ENCODE measurements around the gene COL8A1. TPM values are rescaled to one million over a fixed set of nuclear protein-coding genes. Genes with fewer than 3 reads are reported as not detected.

Gene COL8A1
- polyA plus RNA-seq, 3 donors: not detected

- Histone ChIP-seq H3K9ac (ENCODE audit: insufficient read depth, low read length, poor library complexity, severe bottlenecking) (no peak overlapping the region), H3K79me2 (ENCODE audit: insufficient read depth, low read length) (no peaks in the 10 kb centered on the region), H3K27ac (ENCODE audit: low read depth in 1 of 2, low read length in 2 of 2) (no peak overlapping the region), H3K4me2 (replicated peaks; ENCODE audit: extremely low read depth, low read length, poor library complexity, severe bottlenecking) (no peak overlapping the region), H3K9me3 (replicated peaks in 1 of 2; ENCODE audit: control insufficient read depth in 1 of 2, insufficient read depth in 1 of 2, low read length in 2 of 2) (no peaks in the 10 kb centered on the region), H3K36me3 (replicated peaks in 1 of 2; ENCODE audit: control insufficient read depth in 1 of 2, insufficient read depth in 2 of 2, low read length in 2 of 2) (no peaks in the 10 kb centered on the region), H2AFZ (ENCODE audit: insufficient read depth, low read depth, low read length, poor library complexity, severe bottlenecking) (no peak overlapping the region), H3K27me3 (ENCODE audit: control insufficient read depth in 2 of 2, insufficient read depth in 2 of 2, low read length in 2 of 2) (no peaks in the 10 kb centered on the region), H4K20me1 (ENCODE audit: insufficient read depth, low read length) (no peaks in the 10 kb centered on the region), H3K4me1 (ENCODE audit: control insufficient read depth in 1 of 2, insufficient read depth in 2 of 2, low read length in 2 of 2) (no peaks in the 10 kb centered on the region), H3K4me3 (replicated peaks in 1 of 3; ENCODE audit: low read depth in 2 of 3, low read length in 3 of 3) (no peak overlapping the region)
- intact Hi-C loops (cut with micrococcal nuclease): no loop called here
- no peak for TF ChIP-seq CTCF (IDR thresholded peaks at IDR 0.05)
- no peak overlapping the region for H3K4me3 Mint-ChIP-seq
- H3K9me3 Mint-ChIP-seq: peaks cover 0 to 3% (median 0%) of the 10 kb centered on the region in 7 donors
- no peaks in the 10 kb centered on the region for H3K4me1 Mint-ChIP-seq
- WGBS (ENCODE audit: insufficient coverage): no CpG with 5 or more reads among the region's 1 CpG
- no peak overlapping the region for H3K27ac Mint-ChIP-seq
- no peaks in the 10 kb centered on the region for H3K27me3 Mint-ChIP-seq (ENCODE audit: low read depth in 3 of 3)
- DNase-seq: no peak
- no peaks in the 10 kb centered on the region for H3K36me3 Mint-ChIP-seq
Observed at GRCh38 chr3:99724276-99724675, 85.9 kb downstream of the COL8A1 start.

GRCh38 chr3:99730870-99731269 is 92.5 kb downstream of the COL8A1 start:
- no peak for TF ChIP-seq CTCF (IDR thresholded peaks at IDR 0.05)
- Mint-ChIP-seq H3K36me3 (no peaks in the 10 kb centered on the region), H3K27me3 (ENCODE audit: low read depth in 3 of 3) (no peaks in the 10 kb centered on the region), H3K9me3 (peaks cover 0 to 6% (median 4%) of the 10 kb centered on the region in 7 donors), H3K4me3 (no peak overlapping the region), H3K4me1 (no peaks in the 10 kb centered on the region), H3K27ac (no peak overlapping the region)
- no peak overlapping the region for H3K9ac ChIP-seq (ENCODE audit: insufficient read depth, low read length, poor library complexity, severe bottlenecking)
- no peaks in the 10 kb centered on the region for H3K4me1 ChIP-seq (ENCODE audit: control insufficient read depth in 1 of 2, insufficient read depth in 2 of 2, low read length in 2 of 2)
- no peak overlapping the region for H3K4me3 ChIP-seq (replicated peaks in 1 of 3; ENCODE audit: low read depth in 2 of 3, low read length in 3 of 3)
- no peaks in the 10 kb centered on the region for H3K79me2 ChIP-seq (ENCODE audit: insufficient read depth, low read length)
- no CpG with 5 or more reads among the region's 2 CpGs for WGBS (ENCODE audit: insufficient coverage)
- intact Hi-C loops (cut with micrococcal nuclease): no loop called here
- H3K4me2 ChIP-seq (replicated peaks; ENCODE audit: extremely low read depth, low read length, poor library complexity, severe bottlenecking): no peak overlapping the region
- H3K27ac ChIP-seq (ENCODE audit: low read depth in 1 of 2, low read length in 2 of 2): no peak overlapping the region
- H2AFZ ChIP-seq (ENCODE audit: insufficient read depth, low read depth, low read length, poor library complexity, severe bottlenecking): no peak overlapping the region
- H4K20me1 ChIP-seq (ENCODE audit: insufficient read depth, low read length): no peaks in the 10 kb centered on the region
- no peaks in the 10 kb centered on the region for H3K9me3 ChIP-seq (replicated peaks in 1 of 2; ENCODE audit: control insufficient read depth in 1 of 2, insufficient read depth in 1 of 2, low read length in 2 of 2)
- DNase-seq: no peak
- no peaks in the 10 kb centered on the region for H3K27me3 ChIP-seq (ENCODE audit: control insufficient read depth in 2 of 2, insufficient read depth in 2 of 2, low read length in 2 of 2)
- no peaks in the 10 kb centered on the region for H3K36me3 ChIP-seq (replicated peaks in 1 of 2; ENCODE audit: control insufficient read depth in 1 of 2, insufficient read depth in 2 of 2, low read length in 2 of 2)
